HG03280 (cell line): Measurements from ENCODE around the gene TTI1.

Experiments used
- ATAC-seq: cut with Tn5 transposase; IDR thresholded peaks from one replicate; pipeline ENCODE4 v1.9.1; 2021; ENCODE audit warnings: mild to moderate bottlenecking, moderate library complexity; ENCODE audit not compliant: unreplicated experiment

TTI1 gene

GRCh38 chr20:37989601-37990295 is 43.5 kb downstream of the TTI1 start:
- ATAC-seq = no peak

GRCh38 chr20:37988306-37988954 is 44.8 kb downstream of the TTI1 start:
- no peak for ATAC-seq

GRCh38 chr20:37987602-37988290 is 45.5 kb downstream of the TTI1 start:
- no peak for ATAC-seq

DNA sequence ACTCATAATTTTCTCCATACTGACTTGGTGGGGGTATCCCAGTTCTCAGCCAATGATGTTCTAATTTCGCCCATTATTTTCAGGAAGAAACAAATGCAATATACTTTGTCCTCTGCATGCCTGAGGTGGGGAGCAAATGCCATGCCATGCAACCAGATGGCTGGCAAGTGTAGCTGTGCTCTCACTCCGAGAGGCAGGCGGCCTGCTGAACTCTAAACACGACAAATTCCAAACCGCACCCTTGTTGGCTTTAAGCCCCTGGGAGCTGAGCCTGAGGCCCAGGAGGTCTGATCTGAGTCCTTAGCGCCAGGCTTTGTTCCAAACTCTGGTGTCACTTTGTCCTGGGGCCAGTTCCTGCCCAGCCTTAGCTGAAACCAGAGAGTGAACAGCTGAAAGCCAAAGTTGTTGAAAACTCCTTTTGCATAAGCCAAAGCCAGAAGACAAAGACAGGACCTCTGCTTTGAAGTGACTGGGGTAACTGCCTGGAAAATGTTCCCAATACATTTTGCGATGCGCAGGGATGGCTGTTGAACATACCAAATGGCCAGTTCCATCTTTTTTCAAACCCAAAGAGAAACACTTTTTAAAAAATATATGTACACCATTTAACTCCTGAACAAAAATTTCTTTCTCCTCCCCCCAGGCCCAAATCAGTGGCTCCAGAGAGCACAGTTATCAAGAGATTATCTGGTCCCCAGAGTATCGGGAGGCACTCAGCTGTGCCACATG is 46.2 kb downstream of the TTI1 start:
- ATAC-seq = no peak

DNA sequence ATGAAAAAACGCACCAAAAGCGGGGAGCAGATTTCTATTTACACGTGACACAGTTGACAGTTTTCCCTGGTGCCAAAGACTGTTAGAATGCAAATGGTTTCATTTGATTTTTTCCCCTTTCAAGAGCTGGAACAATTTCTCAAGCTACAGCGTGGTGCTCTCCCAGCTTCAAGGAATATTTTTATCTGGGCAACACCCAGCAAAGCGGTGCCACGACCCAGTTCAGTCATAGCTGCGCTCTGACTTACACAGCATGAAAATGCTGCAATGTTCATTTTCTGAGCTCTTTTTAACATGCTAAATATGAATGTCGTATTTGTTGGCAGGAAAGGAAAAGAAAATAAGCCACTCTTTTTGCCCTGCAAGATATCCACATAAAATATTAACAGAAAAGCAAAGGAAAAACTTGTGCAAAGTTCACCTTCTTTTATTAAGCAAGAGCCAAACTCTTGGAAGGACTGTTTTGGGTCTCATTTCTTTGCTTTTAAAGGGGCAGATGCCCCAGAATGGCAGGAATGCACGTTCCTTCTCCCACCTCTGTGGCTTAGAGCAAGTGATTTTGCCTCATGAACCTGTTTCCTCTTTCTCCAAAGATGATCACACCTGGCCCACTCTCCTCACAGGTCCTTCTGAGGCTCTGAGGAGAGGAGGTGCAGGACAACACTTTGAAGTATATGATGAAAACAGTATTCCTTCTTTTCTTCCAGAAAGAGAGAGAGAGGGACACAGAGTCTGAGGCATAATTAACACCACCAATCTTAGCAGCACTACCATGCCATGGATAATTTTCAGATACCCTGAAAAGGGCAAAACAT is 47.0 kb downstream of the TTI1 start:
- no peak for ATAC-seq

DNA sequence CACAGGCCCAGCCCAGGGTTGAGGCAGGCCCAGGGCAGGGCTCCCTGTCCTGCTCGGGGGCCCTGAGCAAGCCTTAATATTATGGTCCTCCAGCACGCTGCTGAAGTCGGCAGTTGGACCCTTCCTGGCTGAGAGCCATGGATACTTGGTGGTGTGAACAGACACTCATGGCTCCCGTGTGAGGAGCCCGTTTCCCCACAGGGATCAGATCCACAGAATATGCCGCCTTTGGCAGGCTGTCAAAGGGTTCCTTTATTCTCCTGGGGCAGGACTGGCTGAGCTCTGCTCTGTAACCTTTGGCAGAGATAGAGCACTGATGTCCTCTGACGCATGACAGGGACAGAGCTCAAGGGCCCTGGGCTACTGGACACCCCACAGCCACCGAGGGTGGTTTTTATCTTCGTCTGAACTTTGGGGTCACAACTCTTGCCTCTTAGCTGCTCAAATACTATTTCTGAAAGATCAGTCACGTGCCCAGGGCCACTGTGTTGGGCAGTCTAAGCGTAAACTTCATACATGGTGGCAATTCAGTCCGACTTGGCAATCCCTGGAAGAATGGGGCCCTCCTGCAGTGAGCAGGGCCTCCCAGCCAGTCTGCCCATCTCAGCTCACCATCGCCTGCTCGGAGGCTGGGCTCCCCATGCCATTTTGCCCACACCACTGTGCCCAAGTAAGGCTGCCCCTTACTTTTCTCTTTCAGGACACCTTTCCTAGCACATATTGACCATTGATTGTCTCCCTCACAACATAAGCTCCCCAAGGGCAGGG is 49.1 kb downstream of the TTI1 start:
- ATAC-seq = no peak

- no peak for ATAC-seq
Measured at GRCh38 chr20:37983286-37983685, 50.0 kb downstream of the TTI1 start.

- ATAC-seq = no peak
Measured at GRCh38 chr20:37981568-37981967, 51.7 kb downstream of the TTI1 start.

- ATAC-seq = no peak
Measured at GRCh38 chr20:37980876-37981275, 52.4 kb downstream of the TTI1 start.

DNA sequence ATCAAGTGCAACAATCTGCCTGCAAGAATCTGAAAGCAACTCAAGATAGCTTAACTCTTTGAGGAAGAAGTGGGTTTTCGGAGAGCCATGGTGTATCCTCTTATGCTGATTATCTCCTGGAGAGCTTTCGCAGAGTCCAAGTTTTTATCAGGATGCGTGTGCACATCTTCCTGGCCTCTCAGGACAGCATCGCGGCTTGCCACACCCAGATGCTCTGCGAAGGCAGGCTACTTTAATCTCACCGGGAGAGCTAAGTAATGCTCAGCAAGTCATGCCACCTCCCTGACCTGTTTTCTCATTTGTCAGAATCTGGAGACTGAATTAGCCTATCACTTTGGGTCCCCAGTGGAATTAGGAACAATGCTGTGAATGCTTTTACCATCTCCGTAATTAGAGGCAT is 52.9 kb downstream of the TTI1 start:
- no peak for ATAC-seq

DNA sequence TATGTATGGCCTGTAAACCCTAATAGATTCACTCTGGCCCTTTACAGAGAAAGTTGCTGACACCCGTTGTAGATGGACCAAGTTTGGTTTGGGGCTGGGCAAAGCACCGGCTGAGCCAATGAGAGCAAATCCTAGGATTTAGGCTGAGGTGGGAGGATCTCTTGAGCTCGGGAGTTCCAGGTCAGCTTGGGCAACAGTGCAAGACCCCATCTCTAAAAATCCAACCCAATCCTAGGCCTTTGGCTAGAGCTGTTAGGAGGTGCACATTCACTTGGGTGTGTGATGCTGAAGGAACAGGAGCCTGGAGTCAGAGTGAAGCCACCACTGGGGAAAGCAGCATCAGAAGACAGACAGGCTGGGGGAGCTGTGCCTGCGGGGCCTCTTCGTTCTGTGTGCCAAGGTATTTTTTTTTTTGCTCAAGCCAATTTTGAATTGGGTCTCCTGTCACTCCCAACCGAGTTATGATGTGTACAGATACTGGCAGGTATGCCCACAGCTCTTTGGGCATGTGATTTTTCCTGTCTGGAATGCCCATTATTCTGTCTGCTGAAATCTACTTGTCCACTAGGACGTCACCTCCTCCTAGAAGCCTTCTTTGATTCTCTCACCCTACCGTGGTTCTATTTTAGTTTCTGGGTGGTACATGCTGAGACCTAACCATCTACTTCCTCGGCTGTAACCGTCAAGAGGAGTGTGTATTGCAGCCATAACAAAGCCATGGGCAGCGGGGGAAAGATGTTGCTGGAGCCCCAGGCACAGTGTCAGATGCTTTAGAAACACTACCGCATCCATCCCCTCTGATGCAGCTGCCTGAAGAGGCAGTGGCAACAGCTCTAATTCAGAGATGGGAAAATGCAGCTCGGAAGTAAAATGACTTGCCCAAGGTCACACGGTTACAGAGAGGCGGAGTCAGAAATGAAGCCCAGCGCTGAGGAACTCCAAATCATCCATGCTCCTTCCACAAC is 54.0 kb downstream of the TTI1 start:
- ATAC-seq = no peak

- no peak for ATAC-seq
Measured at GRCh38 chr20:37977786-37978185, 55.5 kb downstream of the TTI1 start.

- ATAC-seq = no peak
Measured at GRCh38 chr20:37977338-37977737, 55.9 kb downstream of the TTI1 start.

GRCh38 chr20:37976887-37977286 is 56.4 kb downstream of the TTI1 start:
- no peak for ATAC-seq

DNA sequence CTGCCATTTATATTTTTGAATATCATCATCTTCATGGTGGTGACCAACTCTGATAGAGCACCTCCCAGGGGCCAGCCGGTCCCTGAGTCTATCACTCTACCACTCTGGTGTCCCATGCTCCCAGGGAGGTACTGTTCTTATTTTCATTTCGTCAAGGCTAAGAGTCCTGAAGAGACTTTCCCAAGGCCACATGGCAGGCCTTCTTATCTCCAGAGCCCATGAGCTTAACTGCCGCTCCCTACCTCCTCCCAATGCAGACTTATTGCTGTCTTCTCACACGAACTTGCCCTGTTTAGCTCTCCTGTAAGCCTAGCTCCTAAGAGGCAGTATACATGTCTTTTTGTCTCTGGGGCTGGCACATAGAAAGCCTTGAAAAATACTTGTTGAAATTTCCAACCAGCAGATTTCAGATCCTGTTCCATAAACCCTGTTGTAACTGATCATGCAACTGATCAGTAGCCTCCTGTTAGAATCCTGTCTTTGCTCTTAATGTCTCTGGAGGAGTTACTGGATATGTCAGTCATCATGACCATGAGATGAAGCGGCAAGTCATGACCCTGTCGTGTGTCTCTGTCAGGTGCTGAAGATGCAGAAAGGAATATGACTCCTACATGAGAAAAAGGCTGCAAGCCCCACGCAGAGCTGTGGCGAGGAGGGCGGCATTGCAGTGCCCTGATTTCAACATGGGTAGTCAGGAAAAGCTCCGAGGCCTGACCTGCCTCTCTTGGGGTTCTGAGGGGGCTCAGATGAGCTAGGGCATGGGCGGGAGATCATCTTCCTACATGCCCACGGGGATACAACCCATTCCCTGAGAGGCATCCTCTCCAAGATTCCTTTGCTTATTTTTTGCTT is 60.0 kb downstream of the TTI1 start:
- ATAC-seq = no peak

GRCh38 chr20:37972256-37973058 is 60.8 kb downstream of the TTI1 start:
- ATAC-seq = no peak

- ATAC-seq = no peak
Measured at GRCh38 chr20:37971561-37972127, 61.6 kb downstream of the TTI1 start.
